GM19238 (cell line): ENCODE results near the gene COL4A1.

Experiments
- DNase-seq: peaks from one replicate; pipeline ENCODE4 v3.0.0; 2011; ENCODE audit warnings: low spot score; ENCODE audit not compliant: insufficient read length

The COL4A1 gene

GRCh38 chr13:110306960-110307766 lies at the start of gene COL4A1, which contains the start of gene COL4A2:
COL4A1 (minus strand) TSS chr13:110307157; CDS start chr13:110307027, 130 bp downstream.
COL4A2 (plus strand) TSS chr13:110307284; CDS start chr13:110307904, 620 bp downstream.
- DNase-seq: no peak

- DNase-seq: no peak
These were observed 49.4 kb upstream of the COL4A1 start for GRCh38 chr13:110356362-110356761.

- no peak for DNase-seq
These were observed 47.9 kb upstream of the COL4A1 start for GRCh38 chr13:110354715-110355473.

GRCh38 chr13:110354123-110354627 lies 47.2 kb upstream of the COL4A1 start:
- no peak for DNase-seq

- DNase-seq: no peak
These were observed 46.5 kb upstream of the COL4A1 start for GRCh38 chr13:110353339-110353977.

- DNase-seq: no peak
These were observed 45.8 kb upstream of the COL4A1 start for GRCh38 chr13:110352735-110353134.

- no peak for DNase-seq
These were observed 44.9 kb upstream of the COL4A1 start for GRCh38 chr13:110351636-110352420.

- no peak for DNase-seq
These were observed 43.6 kb upstream of the COL4A1 start for GRCh38 chr13:110350509-110350908.

- DNase-seq: no peak
These were observed 43.1 kb upstream of the COL4A1 start for GRCh38 chr13:110350049-110350448.

- no peak for DNase-seq
These were observed 42.3 kb upstream of the COL4A1 start for GRCh38 chr13:110349239-110349638.

GRCh38 chr13:110348309-110349105 lies 41.5 kb upstream of the COL4A1 start:
- no peak for DNase-seq

- DNase-seq: no peak
These were observed 40.8 kb upstream of the COL4A1 start for GRCh38 chr13:110347535-110348308.

GRCh38 chr13:110347088-110347487 lies 40.1 kb upstream of the COL4A1 start:
- DNase-seq: no peak

GRCh38 chr13:110346661-110347067 lies 39.7 kb upstream of the COL4A1 start:
- DNase-seq: no peak

GRCh38 chr13:110345701-110346100 lies 38.7 kb upstream of the COL4A1 start:
- no peak for DNase-seq

- DNase-seq: no peak
These were observed 38.3 kb upstream of the COL4A1 start for GRCh38 chr13:110345266-110345665.

GRCh38 chr13:110344320-110344719 lies 37.4 kb upstream of the COL4A1 start:
- no peak for DNase-seq

GRCh38 chr13:110343241-110343865 lies 36.4 kb upstream of the COL4A1 start:
- DNase-seq: no peak

GRCh38 chr13:110342474-110342873 lies 35.5 kb upstream of the COL4A1 start:
- no peak for DNase-seq
